GM18870 (cell line): ENCODE results near the gene BBS9.
"Not testable (repeated sequence)": the region's sequence is repeated elsewhere in the genome, so short reads cannot be mapped to it uniquely, and the experiment has no call there.

Source experiments
- ATAC-seq: cut with Tn5 transposase; IDR thresholded peaks from one replicate; pipeline ENCODE4 v1.9.1; 2021; ENCODE audit warnings: moderate library complexity; ENCODE audit not compliant: unreplicated experiment

Gene BBS9

GRCh38 chr7:33193308-33193864 lies 64.0 kb downstream of the BBS9 start:
- ATAC-seq: no peak

GRCh38 chr7:33195264-33195663 lies 65.9 kb downstream of the BBS9 start:
- no peak for ATAC-seq

- ATAC-seq: no peak
These were observed 66.9 kb downstream of the BBS9 start for GRCh38 chr7:33196221-33196620.

GRCh38 chr7:33200282-33200681 lies 70.9 kb downstream of the BBS9 start:
- no peak for ATAC-seq

GRCh38 chr7:33201821-33202220 lies 72.5 kb downstream of the BBS9 start:
- ATAC-seq: no peak

- no peak for ATAC-seq
These were observed 81.6 kb downstream of the BBS9 start for GRCh38 chr7:33210958-33211357.

- ATAC-seq: no peak
These were observed 82.8 kb downstream of the BBS9 start for GRCh38 chr7:33212144-33212543.

GRCh38 chr7:33215992-33216391 lies 86.6 kb downstream of the BBS9 start:
- ATAC-seq: no peak

- no peak for ATAC-seq
These were observed 88.2 kb downstream of the BBS9 start for GRCh38 chr7:33217595-33217994.

GRCh38 chr7:33218841-33219535 lies 89.6 kb downstream of the BBS9 start:
- ATAC-seq: not testable (repeated sequence)

- ATAC-seq: no peak
These were observed 90.9 kb downstream of the BBS9 start for GRCh38 chr7:33220231-33220630.

GRCh38 chr7:33221390-33221789 lies 92.0 kb downstream of the BBS9 start:
- ATAC-seq: no peak

- no peak for ATAC-seq
These were observed 103.3 kb downstream of the BBS9 start for GRCh38 chr7:33232632-33233145.

GRCh38 chr7:33233659-33234058 lies 104.3 kb downstream of the BBS9 start:
- no peak for ATAC-seq

GRCh38 chr7:33237036-33237435 lies 107.7 kb downstream of the BBS9 start:
- ATAC-seq: no peak

GRCh38 chr7:33243319-33243881 lies 114.0 kb downstream of the BBS9 start:
- no peak for ATAC-seq

GRCh38 chr7:33248671-33249070 lies 119.3 kb downstream of the BBS9 start:
- no peak for ATAC-seq

GRCh38 chr7:33250421-33250871 lies 121.1 kb downstream of the BBS9 start:
- ATAC-seq: no peak

- no peak for ATAC-seq
These were observed 121.9 kb downstream of the BBS9 start for GRCh38 chr7:33251301-33251700.

- no peak for ATAC-seq
These were observed 129.2 kb downstream of the BBS9 start for GRCh38 chr7:33258491-33258951.

GRCh38 chr7:33261585-33261984 lies 132.2 kb downstream of the BBS9 start:
- peak; percentile 72 for ATAC-seq

- no peak for ATAC-seq
These were observed 133.1 kb downstream of the BBS9 start for GRCh38 chr7:33262476-33262875.
